Upper lobe of left lung (tissue), 4 donors: ENCODE results near the gene EPHA8.

Experiments
- CTCF ChIP-seq, 6 experiments: fragments of 450-650 bp in 4 of 6; fragments of 200-600 bp in 2 of 6; sonication (generic) in 2 of 6; IDR thresholded peaks; one replicate each; pipeline ENCODE4 v1.5.1; 2016 to 2019; ENCODE audit warnings: antibody characterized with exemption in 6 of 6
- EP300 ChIP-seq, 4 donors: sonication (generic); formaldehyde crosslinking; IDR thresholded peaks; one replicate each; pipeline ENCODE4 v1.5.1; 2017; ENCODE audit warnings: antibody characterized with exemption in 4 of 4, control low read depth in 2 of 4
- POLR2A ChIP-seq, 4 donors: fragments of 450-650 bp; IDR thresholded peaks; one replicate each; pipeline ENCODE4 v1.5.1; 2016 to 2017; ENCODE audit warnings: antibody characterized with exemption in 4 of 4, mild to moderate bottlenecking in 2 of 4
- POLR2AphosphoS5 ChIP-seq, 2 donors: sonication (generic); formaldehyde crosslinking; IDR thresholded peaks; one replicate each; pipeline ENCODE4 v1.5.1; 2017; ENCODE audit warnings: antibody characterized with exemption in 2 of 2

- TF ChIP-seq CTCF (IDR thresholded peaks at IDR 0.05) (no peak), POLR2A (IDR thresholded peaks at IDR 0.05) (no peak), EP300 (IDR thresholded peaks at IDR 0.05) (no peak), POLR2AphosphoS5 (IDR thresholded peaks at IDR 0.05) (no peak)
Measured at GRCh38 chr1:22646384-22646783, 83.1 kb downstream of the EPHA8 start.
